HEK293T (cell line): ENCODE measurements around the gene EXOC6.

Source experiments
- ARNT ChIP-seq: fragments of 450-650 bp; IDR thresholded peaks from 2 replicates; pipeline ENCODE4 v1.6.1; 2017; ENCODE audit warnings: mild to moderate bottlenecking
- BHLHE40 ChIP-seq: fragments of 450-650 bp; IDR thresholded peaks from 2 replicates; pipeline ENCODE4 v1.6.1; 2016; ENCODE audit warnings: mild to moderate bottlenecking, moderate library complexity, borderline replicate concordance
- ELF4 ChIP-seq: fragments of 450-650 bp; IDR thresholded peaks from 2 replicates; pipeline ENCODE4 v1.6.1; 2017; ENCODE audit warnings: antibody characterized with exemption
- FOXA1 ChIP-seq: fragments of 450-650 bp; IDR thresholded peaks from 2 replicates; pipeline ENCODE4 v1.6.1; 2016; ENCODE audit warnings: mild to moderate bottlenecking
- FOXK2 ChIP-seq: fragments of 450-650 bp; IDR thresholded peaks from 2 replicates; pipeline ENCODE4 v1.6.1; 2016; ENCODE audit warnings: mild to moderate bottlenecking
- FOXM1 ChIP-seq: fragments of 450-650 bp; IDR thresholded peaks from 2 replicates; pipeline ENCODE4 v1.6.1; 2017; ENCODE audit warnings: mild to moderate bottlenecking, borderline replicate concordance
- L3MBTL2 ChIP-seq: fragments of 450-650 bp; conservative IDR thresholded peaks from 2 replicates; pipeline ENCODE4 v1.6.1; 2016; ENCODE audit warnings: mild to moderate bottlenecking
- LEF1 ChIP-seq: fragments of 450-650 bp; IDR thresholded peaks from 2 replicates; pipeline ENCODE4 v1.6.1; 2017; ENCODE audit warnings: mild to moderate bottlenecking, borderline replicate concordance
- NFRKB ChIP-seq: fragments of 450-650 bp; IDR thresholded peaks from 2 replicates; pipeline ENCODE4 v1.6.1; 2016; ENCODE audit warnings: mild to moderate bottlenecking, moderate library complexity
- SP1 ChIP-seq: fragments of 450-650 bp; IDR thresholded peaks from 2 replicates; pipeline ENCODE4 v1.6.1; 2017
- SUZ12 ChIP-seq: fragments of 450-650 bp; IDR thresholded peaks from 2 replicates; pipeline ENCODE4 v1.6.1; 2016; ENCODE audit warnings: mild to moderate bottlenecking
- TARDBP ChIP-seq: fragments of 450-650 bp; IDR thresholded peaks from 2 replicates; pipeline ENCODE4 v1.6.1; 2016
- ZNF384 ChIP-seq: fragments of 450-650 bp; IDR thresholded peaks from 2 replicates; pipeline ENCODE4 v1.6.1; 2016
- TF ChIP-seq, protein P1 (sequence below): fragments of 450-650 bp; IDR thresholded peaks from 2 replicates; pipeline ENCODE4 v1.6.1; 2016

DNA sequence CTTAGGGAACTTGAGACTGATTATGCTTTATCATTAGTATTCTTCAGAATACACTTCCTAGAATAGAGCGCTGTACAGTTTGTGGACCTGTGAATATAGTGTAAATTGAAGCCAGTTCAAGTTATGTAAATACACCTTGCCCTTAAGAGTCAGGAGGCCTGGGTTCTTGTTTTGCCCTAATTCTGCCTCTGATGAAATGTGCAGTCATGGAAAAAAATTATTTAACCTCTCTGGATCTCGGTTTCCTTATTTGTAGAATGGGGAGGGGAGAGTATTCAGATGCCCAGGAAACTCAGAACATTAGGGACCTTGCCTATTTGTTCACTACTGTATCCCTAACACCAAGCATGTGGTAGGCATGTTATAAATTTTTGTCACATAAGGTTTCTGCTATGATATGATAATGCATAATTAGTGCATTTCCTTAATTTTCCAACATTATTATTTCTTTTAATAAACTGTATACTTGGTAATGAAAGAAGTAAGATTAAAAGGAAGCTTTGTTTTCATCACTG, 1.3 kb downstream of the EXOC6 start:
- TF ChIP-seq ELF4 = no peak
- TF ChIP-seq ZNF384 = no peak
- no peak for TF ChIP-seq TARDBP
- no peak for TF ChIP-seq ARNT
- no peak for TF ChIP-seq SP1
- TF ChIP-seq, protein P1, sequence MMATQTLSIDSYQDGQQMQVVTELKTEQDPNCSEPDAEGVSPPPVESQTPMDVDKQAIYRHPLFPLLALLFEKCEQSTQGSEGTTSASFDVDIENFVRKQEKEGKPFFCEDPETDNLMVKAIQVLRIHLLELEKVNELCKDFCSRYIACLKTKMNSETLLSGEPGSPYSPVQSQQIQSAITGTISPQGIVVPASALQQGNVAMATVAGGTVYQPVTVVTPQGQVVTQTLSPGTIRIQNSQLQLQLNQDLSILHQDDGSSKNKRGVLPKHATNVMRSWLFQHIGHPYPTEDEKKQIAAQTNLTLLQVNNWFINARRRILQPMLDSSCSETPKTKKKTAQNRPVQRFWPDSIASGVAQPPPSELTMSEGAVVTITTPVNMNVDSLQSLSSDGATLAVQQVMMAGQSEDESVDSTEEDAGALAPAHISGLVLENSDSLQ = no peak
- no peak for TF ChIP-seq FOXK2
- no peak for TF ChIP-seq FOXA1
- TF ChIP-seq BHLHE40 = no peak
- no peak for TF ChIP-seq LEF1
- TF ChIP-seq L3MBTL2 = no peak
- TF ChIP-seq SUZ12 = no peak
- no peak for TF ChIP-seq FOXM1
- TF ChIP-seq NFRKB = no peak
